ENCODE results near the gene CNDP2.
"Not testable (repeated sequence)": the region's sequence is repeated elsewhere in the genome, so short reads cannot be mapped to it uniquely, and the experiment has no call there.

The CNDP2 gene

DNA sequence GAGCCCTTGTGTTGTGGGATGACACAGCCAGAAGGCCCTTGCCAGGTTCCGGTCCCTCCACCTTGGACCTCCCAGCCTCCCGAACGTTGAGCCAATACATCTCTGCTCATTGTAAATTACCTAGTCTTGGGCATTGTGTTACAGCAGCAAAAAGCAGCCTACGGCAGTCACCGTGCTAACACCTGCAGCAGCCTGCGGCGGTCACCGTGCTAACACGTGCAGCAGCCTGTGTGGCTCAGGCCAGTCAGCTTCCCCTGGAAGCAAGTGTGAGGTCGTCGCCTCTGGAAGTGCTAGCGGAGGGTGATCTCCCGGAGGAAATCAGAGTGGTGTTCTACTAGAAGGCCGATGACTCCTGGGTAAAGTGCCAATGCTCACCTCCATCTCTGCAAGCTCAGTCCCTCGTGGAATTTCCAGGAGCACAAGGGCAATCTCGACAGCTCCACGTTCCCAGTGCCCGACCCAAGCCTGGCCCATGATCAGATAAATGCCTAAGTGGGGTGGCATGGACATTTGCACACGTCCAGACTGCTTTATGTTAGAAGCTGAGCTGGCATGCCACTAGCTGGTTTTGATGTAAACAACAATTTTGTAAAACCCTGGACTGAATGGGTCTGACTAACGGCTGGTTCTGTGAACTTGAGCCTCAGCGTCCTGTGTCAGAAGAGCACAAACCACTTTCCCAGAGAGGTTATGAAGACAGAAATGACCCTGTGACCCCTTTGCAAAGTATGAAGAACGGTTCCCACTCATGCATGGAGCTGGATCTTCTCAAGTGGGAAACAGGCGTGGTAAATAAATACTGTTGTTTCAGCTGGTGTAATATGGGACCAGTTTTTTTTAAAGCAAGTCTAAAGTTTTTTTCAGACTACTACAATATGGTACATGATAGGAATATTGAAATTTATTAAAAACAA is 26.7 kb downstream of the CNDP2 start:
- no peaks in the 10 kb centered on the region for H3K79me2 ChIP-seq (ENCODE audit: insufficient read depth, low read length)
- no peak overlapping the region for H3K9ac ChIP-seq (ENCODE audit: low read length)
- no peaks in the 10 kb centered on the region for H4K20me1 ChIP-seq (ENCODE audit: low read depth, low read length)
- H3K9me3 ChIP-seq (ENCODE audit: insufficient read depth, low read length), result no peaks in the 10 kb centered on the region
- H3K4me2 ChIP-seq (ENCODE audit: low read depth, low read length, poor library complexity, severe bottlenecking), result no peak overlapping the region
- no peaks in the 10 kb centered on the region; the same call in 1 of the 2 replicates for H3K36me3 ChIP-seq (ENCODE audit: low read length)
- H3K4me3 ChIP-seq (ENCODE audit: insufficient read depth, low read length, poor library complexity, severe bottlenecking), result no peak overlapping the region
- H3K27ac ChIP-seq (ENCODE audit: low read depth, low read length), result no peak overlapping the region
- no peaks in the 10 kb centered on the region for H3K9me2 ChIP-seq (replicated peaks; ENCODE audit: insufficient read depth, low read length)
- H2AFZ ChIP-seq (ENCODE audit: low read depth, low read length, severe bottlenecking), result no peak overlapping the region
- H3F3A ChIP-seq (ENCODE audit: insufficient read depth), result no peaks in the 10 kb centered on the region
- no peak for TF ChIP-seq EZH2phosphoT487 (conservative IDR thresholded peaks at IDR 0.05; ENCODE audit: low read length)
- TF ChIP-seq, protein P1, sequence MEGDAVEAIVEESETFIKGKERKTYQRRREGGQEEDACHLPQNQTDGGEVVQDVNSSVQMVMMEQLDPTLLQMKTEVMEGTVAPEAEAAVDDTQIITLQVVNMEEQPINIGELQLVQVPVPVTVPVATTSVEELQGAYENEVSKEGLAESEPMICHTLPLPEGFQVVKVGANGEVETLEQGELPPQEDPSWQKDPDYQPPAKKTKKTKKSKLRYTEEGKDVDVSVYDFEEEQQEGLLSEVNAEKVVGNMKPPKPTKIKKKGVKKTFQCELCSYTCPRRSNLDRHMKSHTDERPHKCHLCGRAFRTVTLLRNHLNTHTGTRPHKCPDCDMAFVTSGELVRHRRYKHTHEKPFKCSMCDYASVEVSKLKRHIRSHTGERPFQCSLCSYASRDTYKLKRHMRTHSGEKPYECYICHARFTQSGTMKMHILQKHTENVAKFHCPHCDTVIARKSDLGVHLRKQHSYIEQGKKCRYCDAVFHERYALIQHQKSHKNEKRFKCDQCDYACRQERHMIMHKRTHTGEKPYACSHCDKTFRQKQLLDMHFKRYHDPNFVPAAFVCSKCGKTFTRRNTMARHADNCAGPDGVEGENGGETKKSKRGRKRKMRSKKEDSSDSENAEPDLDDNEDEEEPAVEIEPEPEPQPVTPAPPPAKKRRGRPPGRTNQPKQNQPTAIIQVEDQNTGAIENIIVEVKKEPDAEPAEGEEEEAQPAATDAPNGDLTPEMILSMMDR (IDR thresholded peaks at IDR 0.05; ENCODE audit: insufficient read depth, low read length, poor library complexity, severe bottlenecking), result no peak
- no peaks in the 10 kb centered on the region for H3K27me3 ChIP-seq (ENCODE audit: low read length)

DNA sequence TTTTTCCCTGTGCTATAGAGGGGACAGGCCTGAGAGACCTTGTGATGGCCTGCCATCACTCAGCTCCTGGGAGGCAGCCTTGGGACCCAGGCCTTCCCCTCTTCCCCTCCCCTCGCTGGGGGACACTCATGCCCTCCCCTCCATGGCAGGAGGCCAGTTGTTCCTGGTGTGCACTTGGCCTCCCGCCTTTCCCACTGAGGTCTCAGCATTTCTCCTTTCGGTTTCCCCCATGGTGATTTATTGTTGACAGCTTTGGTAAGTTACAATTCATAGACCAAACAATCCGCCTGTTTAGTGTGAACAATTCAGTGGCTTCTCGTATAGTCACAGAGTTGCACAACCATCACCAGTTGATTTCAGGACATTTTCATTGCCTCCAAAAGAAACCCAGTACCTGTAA is 27.9 kb downstream of the CNDP2 start:
- H4K20me1 ChIP-seq (ENCODE audit: low read depth, low read length), result no peaks in the 10 kb centered on the region
- H3K27me3 ChIP-seq (ENCODE audit: low read length), result no peaks in the 10 kb centered on the region
- TF ChIP-seq EZH2phosphoT487 (conservative IDR thresholded peaks at IDR 0.05; ENCODE audit: low read length), result no peak
- TF ChIP-seq, protein P1 (IDR thresholded peaks at IDR 0.05; ENCODE audit: insufficient read depth, low read length, poor library complexity, severe bottlenecking), result no peak
- no peaks in the 10 kb centered on the region for H3F3A ChIP-seq (ENCODE audit: insufficient read depth)
- no peak overlapping the region for H2AFZ ChIP-seq (ENCODE audit: low read depth, low read length, severe bottlenecking)
- no peaks in the 10 kb centered on the region for H3K79me2 ChIP-seq (ENCODE audit: insufficient read depth, low read length)
- no peak overlapping the region for H3K4me3 ChIP-seq (ENCODE audit: insufficient read depth, low read length, poor library complexity, severe bottlenecking)
- H3K9me3 ChIP-seq (ENCODE audit: insufficient read depth, low read length), result no peaks in the 10 kb centered on the region
- H3K9me2 ChIP-seq (replicated peaks; ENCODE audit: insufficient read depth, low read length), result no peaks in the 10 kb centered on the region
- no peaks in the 10 kb centered on the region for H3K36me3 ChIP-seq (ENCODE audit: low read length)
- no peak overlapping the region for H3K4me2 ChIP-seq (ENCODE audit: low read depth, low read length, poor library complexity, severe bottlenecking)
- H3K27ac ChIP-seq (ENCODE audit: low read depth, low read length), result no peak overlapping the region
- no peak overlapping the region for H3K9ac ChIP-seq (ENCODE audit: low read length)

DNA sequence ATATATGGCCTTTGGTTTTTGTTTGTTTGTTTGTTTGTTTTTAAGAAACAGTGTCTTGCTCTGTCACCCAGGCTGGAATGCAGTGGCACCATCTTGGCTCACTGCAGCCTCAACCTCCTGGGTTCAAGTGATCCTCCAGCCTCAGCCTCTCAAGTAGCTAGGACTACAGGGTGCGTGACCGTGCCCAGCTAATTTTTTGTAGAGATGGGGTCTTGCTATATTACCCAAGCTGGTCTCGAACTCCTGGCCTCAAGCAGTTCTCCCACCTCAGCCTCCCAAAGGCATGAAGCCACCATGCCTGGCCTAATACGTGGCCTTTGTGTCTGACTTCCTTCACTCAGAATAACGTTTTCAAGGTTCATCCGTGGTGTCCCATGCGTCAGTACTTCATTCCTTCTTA is 28.8 kb downstream of the CNDP2 start:
- H3K4me2 ChIP-seq (ENCODE audit: low read depth, low read length, poor library complexity, severe bottlenecking); H3K9me2 ChIP-seq (replicated peaks; ENCODE audit: insufficient read depth, low read length); H3K79me2 ChIP-seq (ENCODE audit: insufficient read depth, low read length); H4K20me1 ChIP-seq (ENCODE audit: low read depth, low read length); H3K36me3 ChIP-seq (ENCODE audit: low read length); H2AFZ ChIP-seq (ENCODE audit: low read depth, low read length, severe bottlenecking); H3K9ac ChIP-seq (ENCODE audit: low read length); H3K4me3 ChIP-seq (ENCODE audit: insufficient read depth, low read length, poor library complexity, severe bottlenecking); H3K27me3 ChIP-seq (ENCODE audit: low read length); H3K27ac ChIP-seq (ENCODE audit: low read depth, low read length); H3K9me3 ChIP-seq (ENCODE audit: insufficient read depth, low read length); H3F3A ChIP-seq (ENCODE audit: insufficient read depth): not testable (repeated sequence)

DNA sequence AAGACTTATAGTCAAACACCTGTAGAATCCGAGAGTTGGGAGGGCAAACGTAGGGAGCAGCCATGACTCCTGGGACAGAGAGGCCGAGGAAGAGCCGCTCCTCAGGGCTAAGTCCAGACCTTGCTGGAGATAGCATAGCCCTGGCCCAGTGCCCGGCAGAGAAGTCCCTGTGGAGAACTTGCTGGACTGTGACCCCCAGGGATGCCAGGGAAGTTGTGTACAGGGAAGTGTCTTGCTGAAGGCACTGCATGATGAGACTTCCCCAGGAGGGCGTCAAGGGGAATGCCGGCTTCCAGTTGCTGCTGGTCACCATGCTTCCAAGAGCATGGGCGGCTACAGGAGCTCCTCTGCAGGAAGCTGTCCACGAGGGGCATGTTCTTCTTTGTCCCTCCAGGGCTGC is 29.6 kb downstream of the CNDP2 start:
- no peak overlapping the region for H3K4me3 ChIP-seq (ENCODE audit: insufficient read depth, low read length, poor library complexity, severe bottlenecking)
- H3K27ac ChIP-seq (ENCODE audit: low read depth, low read length), result no peak overlapping the region
- no peak overlapping the region for H2AFZ ChIP-seq (ENCODE audit: low read depth, low read length, severe bottlenecking)
- no peaks in the 10 kb centered on the region for H3K9me2 ChIP-seq (replicated peaks; ENCODE audit: insufficient read depth, low read length)
- H3K36me3 ChIP-seq (ENCODE audit: low read length), result no peaks in the 10 kb centered on the region
- no peaks in the 10 kb centered on the region for H3K79me2 ChIP-seq (ENCODE audit: insufficient read depth, low read length)
- no peaks in the 10 kb centered on the region for H4K20me1 ChIP-seq (ENCODE audit: low read depth, low read length)
- no peaks in the 10 kb centered on the region for H3K9me3 ChIP-seq (ENCODE audit: insufficient read depth, low read length)
- H3K4me2 ChIP-seq (ENCODE audit: low read depth, low read length, poor library complexity, severe bottlenecking), result no peak overlapping the region
- no peaks in the 10 kb centered on the region for H3F3A ChIP-seq (ENCODE audit: insufficient read depth)
- H3K9ac ChIP-seq (ENCODE audit: low read length), result no peak overlapping the region
- TF ChIP-seq, protein P1 (IDR thresholded peaks at IDR 0.05; ENCODE audit: insufficient read depth, low read length, poor library complexity, severe bottlenecking), result no peak
- no peak for TF ChIP-seq EZH2phosphoT487 (conservative IDR thresholded peaks at IDR 0.05; ENCODE audit: low read length)
- H3K27me3 ChIP-seq (ENCODE audit: low read length), result no peaks in the 10 kb centered on the region

Measured in SU-DHL-6 (cell line).